GM18868 (cell line): ENCODE measurements around the gene AMBP.
A peak's percentile ranks its signal among the peaks of the same experiment; 100 is the strongest.

Source experiments
- ATAC-seq: cut with Tn5 transposase; IDR thresholded peaks from one replicate; pipeline ENCODE4 v1.9.1; 2021; ENCODE audit warnings: mild to moderate bottlenecking, moderate library complexity; ENCODE audit not compliant: unreplicated experiment

The AMBP gene

GRCh38 chr9:114112778-114113584 is 34.9 kb upstream of the AMBP start:
- no peak for ATAC-seq

- ATAC-seq, result no peak
Observed at GRCh38 chr9:114112325-114112724, 34.2 kb upstream of the AMBP start.

GRCh38 chr9:114110180-114110579 is 32.1 kb upstream of the AMBP start:
- no peak for ATAC-seq

GRCh38 chr9:114109124-114109523 is 31.0 kb upstream of the AMBP start:
- no peak for ATAC-seq

- peak; percentile 64 for ATAC-seq
Observed at GRCh38 chr9:114108016-114108833, 30.1 kb upstream of the AMBP start.

GRCh38 chr9:114107286-114108001 is 29.3 kb upstream of the AMBP start:
- no peak for ATAC-seq

GRCh38 chr9:114105236-114105635 is 27.1 kb upstream of the AMBP start:
- ATAC-seq, result no peak

GRCh38 chr9:114102484-114102883 is 24.4 kb upstream of the AMBP start:
- ATAC-seq, result no peak

- ATAC-seq, result no peak
Observed at GRCh38 chr9:114100536-114100935, 22.4 kb upstream of the AMBP start.

- ATAC-seq, result no peak
Observed at GRCh38 chr9:114099669-114100270, 21.7 kb upstream of the AMBP start.

- no peak for ATAC-seq
Observed at GRCh38 chr9:114098936-114099668, 21.0 kb upstream of the AMBP start, which contains the start of gene KIF12. TSS of gene KIF12 (minus strand) at chr9:114099292. CDS start at chr9:114099276, 16 bp downstream.

- ATAC-seq, result no peak
Observed at GRCh38 chr9:114098021-114098935, 20.2 kb upstream of the AMBP start.

- no peak for ATAC-seq
Observed at GRCh38 chr9:114097613-114098020, 19.5 kb upstream of the AMBP start.

GRCh38 chr9:114096866-114097612 is 18.9 kb upstream of the AMBP start:
- ATAC-seq, result no peak

GRCh38 chr9:114096041-114096511 is 18.0 kb upstream of the AMBP start:
- ATAC-seq, result no peak

- ATAC-seq, result no peak
Observed at GRCh38 chr9:114094971-114095370, 16.9 kb upstream of the AMBP start.

GRCh38 chr9:114093761-114094505 is 15.8 kb upstream of the AMBP start:
- no peak for ATAC-seq

GRCh38 chr9:114093031-114093471 is 15.0 kb upstream of the AMBP start:
- ATAC-seq, result no peak
